Measurements from ENCODE around the gene DAP.
"Not testable (repeated sequence)": the region's sequence is repeated elsewhere in the genome, so short reads cannot be mapped to it uniquely, and the experiment has no call there.

The DAP gene

DNA sequence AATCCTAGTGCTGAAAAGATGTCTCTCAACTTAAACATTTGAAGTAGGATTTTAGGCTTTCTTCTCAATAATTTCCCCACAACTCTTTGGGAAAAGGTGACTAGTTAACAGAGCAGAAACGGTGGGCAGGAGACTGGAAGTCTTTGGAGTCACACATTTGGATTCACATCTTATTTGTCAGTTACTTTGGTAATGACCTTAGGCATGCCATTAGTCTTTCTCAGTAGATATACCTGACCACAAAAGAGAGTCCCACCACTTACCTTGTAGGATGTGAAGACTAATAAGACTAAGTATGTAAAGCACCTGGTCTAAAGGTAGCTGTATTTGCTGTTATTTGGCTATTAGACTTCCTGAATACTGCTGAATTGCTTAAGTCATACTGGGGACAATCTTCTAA is 35.4 kb downstream of the DAP start:
- Histone ChIP-seq H3K4me1 (ENCODE audit: control extremely low read depth in 1 of 4, control insufficient read depth in 4 of 4, insufficient read depth in 4 of 4, low read length in 3 of 4) (peaks cover 0 to 18% (median 10%) of the 10 kb centered on the region in 4 experiments), H3K9me3 (ENCODE audit: control extremely low read depth in 1 of 5, control insufficient read depth in 4 of 5, insufficient read depth in 2 of 5, low read depth in 1 of 5, low read length in 4 of 5) (no peaks in the 10 kb centered on the region), H3K4me3 (ENCODE audit: control insufficient read depth in 1 of 7, extremely low read depth in 1 of 7, insufficient read depth in 4 of 7, low read depth in 2 of 7, low read length in 6 of 7) (no peak overlapping the region), H3K36me3 (ENCODE audit: control insufficient read depth in 4 of 4, insufficient read depth in 4 of 4, low read length in 3 of 4) (peaks cover 3 to 50% (median 11%) of the 10 kb centered on the region in 4 experiments), H3K27ac (ENCODE audit: insufficient read depth in 1 of 2, low read depth in 1 of 2, low read length in 2 of 2, poor library complexity in 1 of 2, severe bottlenecking in 2 of 2) (no peak overlapping the region), H3K27me3 (replicated peaks in 2 of 5; ENCODE audit: control insufficient read depth in 4 of 5, insufficient read depth in 5 of 5, low read length in 4 of 5) (no peaks in the 10 kb centered on the region)
- WGBS (ENCODE audit: insufficient coverage) = no CpG with 5 or more reads among the region's 1 CpG
- ChIA-PET POLR2A (no interaction called here), CTCF (interaction anchor here (2.1 kb wide), 1 partner anchor 9 kb away, joined by 5 read pairs; no protein-coding TSS in a partner anchor)
- DNase-seq = no peak

DNA sequence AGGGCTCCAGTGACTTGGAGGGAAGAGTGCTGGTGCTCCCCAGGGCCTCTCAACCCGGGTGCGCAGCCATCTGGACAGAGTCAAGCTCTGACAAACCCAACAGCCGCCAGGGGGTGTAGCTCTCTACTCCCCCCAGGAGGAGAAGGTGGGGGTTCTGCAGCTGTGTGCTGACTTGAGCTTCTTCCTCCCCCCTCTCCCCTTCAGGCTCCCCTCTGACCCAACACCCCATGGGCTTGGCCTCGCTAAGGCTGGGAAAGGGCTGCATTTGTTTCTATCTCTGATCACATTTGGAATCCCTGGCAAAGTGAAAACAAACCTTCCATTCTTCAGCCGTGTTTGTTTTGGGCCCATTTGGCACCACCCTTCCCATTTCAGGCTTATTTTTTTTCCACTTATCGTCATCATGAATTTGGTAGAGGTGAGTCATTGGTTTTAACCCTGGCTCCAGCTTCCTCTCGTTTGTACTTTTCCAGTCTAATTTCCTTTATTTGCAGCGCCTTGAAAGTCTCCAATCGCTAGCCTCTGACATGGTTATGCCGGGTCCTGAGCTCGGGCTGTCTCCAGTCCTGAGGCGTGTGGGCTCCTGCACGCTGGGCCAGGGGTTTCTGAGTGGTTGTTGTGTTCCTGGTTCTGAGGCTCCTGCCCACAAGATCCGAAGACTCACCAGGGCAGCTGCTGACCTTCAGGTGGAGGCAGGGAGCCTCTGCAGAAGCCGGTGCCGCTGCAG is 36.1 kb downstream of the DAP start:
- CTCF ChIA-PET = interaction anchor here (1.1 to 2.1 kb wide), 3 partner anchors 9 to 263 kb away, joined by 3 to 6 read pairs (median 5); no protein-coding TSS in a partner anchor
- no peak for DNase-seq
- WGBS (ENCODE audit: insufficient coverage) = over 99% methylated on average over 13 of the region's 16 CpGs
- no peak overlapping the region for H3K4me3 ChIP-seq (ENCODE audit: control insufficient read depth in 1 of 7, extremely low read depth in 1 of 7, insufficient read depth in 4 of 7, low read depth in 2 of 7, low read length in 6 of 7)
- peaks cover 0 to 16% (median 8%) of the 10 kb centered on the region in 4 experiments for H3K4me1 ChIP-seq (ENCODE audit: control extremely low read depth in 1 of 4, control insufficient read depth in 4 of 4, insufficient read depth in 4 of 4, low read length in 3 of 4)
- POLR2A ChIA-PET = no interaction called here
- H3K9me3 ChIP-seq (ENCODE audit: control extremely low read depth in 1 of 5, control insufficient read depth in 4 of 5, insufficient read depth in 2 of 5, low read depth in 1 of 5, low read length in 4 of 5) = no peaks in the 10 kb centered on the region
- peak overlapping the region in 1 of 2 experiments; percentile 46 for H3K27ac ChIP-seq (ENCODE audit: insufficient read depth in 1 of 2, low read depth in 1 of 2, low read length in 2 of 2, poor library complexity in 1 of 2, severe bottlenecking in 2 of 2)
- no peaks in the 10 kb centered on the region for H3K27me3 ChIP-seq (replicated peaks in 2 of 5; ENCODE audit: control insufficient read depth in 4 of 5, insufficient read depth in 5 of 5, low read length in 4 of 5)
- peaks cover 5 to 54% (median 14%) of the 10 kb centered on the region in 4 experiments for H3K36me3 ChIP-seq (ENCODE audit: control insufficient read depth in 4 of 4, insufficient read depth in 4 of 4, low read length in 3 of 4)

DNA sequence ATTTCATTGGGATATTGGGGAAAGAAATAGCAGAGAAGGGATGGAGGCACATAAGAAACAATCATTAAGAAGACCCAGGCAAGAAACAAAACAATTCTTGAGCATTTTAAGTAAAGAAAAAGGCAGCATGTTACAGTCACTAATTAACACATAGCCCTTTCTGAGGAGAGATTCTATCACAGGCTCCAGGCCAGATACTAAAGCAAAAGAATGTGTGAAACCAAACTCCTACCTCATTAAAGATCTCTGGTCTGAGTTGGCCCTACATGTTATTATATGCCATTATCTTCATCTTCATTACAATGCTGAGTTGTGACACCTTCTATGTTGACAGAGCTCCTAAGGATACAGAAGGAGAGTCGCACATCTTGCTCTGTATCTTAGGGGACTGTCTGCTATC is 37.5 kb downstream of the DAP start:
- no peak for DNase-seq
- ChIA-PET CTCF (interaction anchor here (1.0 to 2.1 kb wide), 5 partner anchors 7 to 264 kb away, joined by 3 to 6 read pairs (median 3); no protein-coding TSS in a partner anchor), POLR2A (no interaction called here)
- Histone ChIP-seq H3K4me3 (ENCODE audit: control insufficient read depth in 1 of 7, extremely low read depth in 1 of 7, insufficient read depth in 4 of 7, low read depth in 2 of 7, low read length in 6 of 7) (no peak overlapping the region), H3K36me3 (ENCODE audit: control insufficient read depth in 4 of 4, insufficient read depth in 4 of 4, low read length in 3 of 4) (peaks cover 6 to 56% (median 17%) of the 10 kb centered on the region in 4 experiments), H3K27me3 (replicated peaks in 2 of 5; ENCODE audit: control insufficient read depth in 4 of 5, insufficient read depth in 5 of 5, low read length in 4 of 5) (no peaks in the 10 kb centered on the region), H3K4me1 (ENCODE audit: control extremely low read depth in 1 of 4, control insufficient read depth in 4 of 4, insufficient read depth in 4 of 4, low read length in 3 of 4) (peaks cover 0 to 6% (median 4%) of the 10 kb centered on the region in 4 experiments), H3K27ac (ENCODE audit: insufficient read depth in 1 of 2, low read depth in 1 of 2, low read length in 2 of 2, poor library complexity in 1 of 2, severe bottlenecking in 2 of 2) (no peak overlapping the region), H3K9me3 (ENCODE audit: control extremely low read depth in 1 of 5, control insufficient read depth in 4 of 5, insufficient read depth in 2 of 5, low read depth in 1 of 5, low read length in 4 of 5) (peaks cover 0 to under 1% (median 0%) of the 10 kb centered on the region in 5 experiments)
- 100% methylated on average over 1 of the region's 1 CpG for WGBS (ENCODE audit: insufficient coverage)

DNA sequence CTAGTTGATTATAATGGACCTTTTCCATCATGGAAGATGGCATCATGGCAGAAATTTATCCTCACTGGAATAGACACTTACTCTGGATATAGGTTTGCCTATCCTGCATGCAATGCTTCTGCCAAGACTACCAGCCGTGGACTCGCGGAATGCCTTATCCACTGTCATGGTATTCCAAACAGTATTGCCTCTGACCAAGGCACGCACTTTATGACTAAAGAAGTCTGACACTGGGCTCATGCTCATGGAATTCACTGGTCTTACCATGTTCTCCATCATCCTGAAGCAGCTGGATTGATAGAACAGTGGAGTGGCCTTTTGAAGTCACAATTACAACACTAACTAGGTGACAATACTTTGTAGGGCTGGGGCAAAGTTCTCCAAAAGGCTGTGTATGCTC is 40.3 kb downstream of the DAP start:
- 100% methylated on average over 4 of the region's 4 CpGs for WGBS (ENCODE audit: insufficient coverage)
- DNase-seq; H3K9me3 ChIP-seq (ENCODE audit: control extremely low read depth in 1 of 5, control insufficient read depth in 4 of 5, insufficient read depth in 2 of 5, low read depth in 1 of 5, low read length in 4 of 5); H3K27me3 ChIP-seq (replicated peaks in 2 of 5; ENCODE audit: control insufficient read depth in 4 of 5, insufficient read depth in 5 of 5, low read length in 4 of 5); H3K4me1 ChIP-seq (ENCODE audit: control extremely low read depth in 1 of 4, control insufficient read depth in 4 of 4, insufficient read depth in 4 of 4, low read length in 3 of 4); H3K27ac ChIP-seq (ENCODE audit: insufficient read depth in 1 of 2, low read depth in 1 of 2, low read length in 2 of 2, poor library complexity in 1 of 2, severe bottlenecking in 2 of 2); H3K4me3 ChIP-seq (ENCODE audit: control insufficient read depth in 1 of 7, extremely low read depth in 1 of 7, insufficient read depth in 4 of 7, low read depth in 2 of 7, low read length in 6 of 7); POLR2A ChIA-PET; CTCF ChIA-PET: not testable (repeated sequence)
- H3K36me3 ChIP-seq (ENCODE audit: control insufficient read depth in 4 of 4, insufficient read depth in 4 of 4, low read length in 3 of 4) = peaks cover 7 to 50% (median 26%) of the 10 kb centered on the region in 4 experiments

DNA sequence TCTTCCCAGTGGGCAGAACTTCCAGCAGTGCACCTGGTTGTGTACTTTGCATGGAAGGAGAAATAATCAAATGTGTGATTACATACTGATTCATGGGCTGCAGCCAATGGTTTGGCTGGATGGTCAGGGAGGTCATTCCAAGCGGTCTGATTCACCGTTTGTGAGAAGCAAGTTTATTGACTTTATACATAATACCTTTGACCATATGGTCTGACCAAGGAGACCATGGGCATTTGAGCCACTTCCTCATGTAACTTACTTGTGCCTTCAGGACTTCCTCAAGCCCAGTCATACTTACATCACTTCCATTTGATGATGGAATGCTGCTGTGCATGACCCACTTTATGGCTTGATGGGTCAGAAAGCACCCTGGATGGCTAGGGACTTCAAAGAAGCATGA is 41.1 kb downstream of the DAP start:
- H3K4me3 ChIP-seq (ENCODE audit: control insufficient read depth in 1 of 7, extremely low read depth in 1 of 7, insufficient read depth in 4 of 7, low read depth in 2 of 7, low read length in 6 of 7) = no peak overlapping the region
- WGBS (ENCODE audit: insufficient coverage) = no CpG with 5 or more reads among the region's 2 CpGs
- ChIA-PET POLR2A (no interaction called here), CTCF (no interaction called here)
- H3K27ac ChIP-seq (ENCODE audit: insufficient read depth in 1 of 2, low read depth in 1 of 2, low read length in 2 of 2, poor library complexity in 1 of 2, severe bottlenecking in 2 of 2) = no peak overlapping the region
- H3K27me3 ChIP-seq (replicated peaks in 2 of 5; ENCODE audit: control insufficient read depth in 4 of 5, insufficient read depth in 5 of 5, low read length in 4 of 5) = no peaks in the 10 kb centered on the region
- no peaks in the 10 kb centered on the region for H3K4me1 ChIP-seq (ENCODE audit: control extremely low read depth in 1 of 4, control insufficient read depth in 4 of 4, insufficient read depth in 4 of 4, low read length in 3 of 4)
- H3K36me3 ChIP-seq (ENCODE audit: control insufficient read depth in 4 of 4, insufficient read depth in 4 of 4, low read length in 3 of 4) = peaks cover 7 to 50% (median 29%) of the 10 kb centered on the region in 4 experiments
- no peak for DNase-seq
- H3K9me3 ChIP-seq (ENCODE audit: control extremely low read depth in 1 of 5, control insufficient read depth in 4 of 5, insufficient read depth in 2 of 5, low read depth in 1 of 5, low read length in 4 of 5) = peaks cover 0 to 7% (median 0%) of the 10 kb centered on the region in 5 experiments

DNA sequence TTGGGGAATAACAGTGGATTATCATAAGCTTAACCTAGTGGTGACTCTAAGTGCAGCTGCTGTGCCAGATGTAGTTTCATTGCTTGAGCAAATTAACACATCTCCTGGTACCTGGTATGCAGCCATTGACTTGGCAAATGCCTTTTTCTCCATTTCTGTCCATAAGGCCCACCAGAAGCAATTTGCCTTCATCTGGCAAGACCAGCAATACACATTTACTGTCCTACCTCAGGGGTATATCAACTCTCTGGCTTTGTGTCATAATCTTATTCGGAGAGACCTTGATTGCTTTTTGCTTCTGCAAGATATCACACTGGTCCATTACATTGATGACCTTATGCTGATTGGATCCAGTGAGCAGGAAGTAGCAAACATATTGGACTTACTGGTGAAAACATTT is 42.4 kb downstream of the DAP start:
- H3K9me3 ChIP-seq (ENCODE audit: control extremely low read depth in 1 of 5, control insufficient read depth in 4 of 5, insufficient read depth in 2 of 5, low read depth in 1 of 5, low read length in 4 of 5); CTCF ChIA-PET; H3K4me3 ChIP-seq (ENCODE audit: control insufficient read depth in 1 of 7, extremely low read depth in 1 of 7, insufficient read depth in 4 of 7, low read depth in 2 of 7, low read length in 6 of 7); DNase-seq; H3K27ac ChIP-seq (ENCODE audit: insufficient read depth in 1 of 2, low read depth in 1 of 2, low read length in 2 of 2, poor library complexity in 1 of 2, severe bottlenecking in 2 of 2); POLR2A ChIA-PET; H3K27me3 ChIP-seq (replicated peaks in 2 of 5; ENCODE audit: control insufficient read depth in 4 of 5, insufficient read depth in 5 of 5, low read length in 4 of 5); H3K4me1 ChIP-seq (ENCODE audit: control extremely low read depth in 1 of 4, control insufficient read depth in 4 of 4, insufficient read depth in 4 of 4, low read length in 3 of 4): not testable (repeated sequence)
- no CpG with 5 or more reads among the region's 1 CpG for WGBS (ENCODE audit: insufficient coverage)
- peaks cover 6 to 52% (median 28%) of the 10 kb centered on the region in 4 experiments for H3K36me3 ChIP-seq (ENCODE audit: control insufficient read depth in 4 of 4, insufficient read depth in 4 of 4, low read length in 3 of 4)

DNA sequence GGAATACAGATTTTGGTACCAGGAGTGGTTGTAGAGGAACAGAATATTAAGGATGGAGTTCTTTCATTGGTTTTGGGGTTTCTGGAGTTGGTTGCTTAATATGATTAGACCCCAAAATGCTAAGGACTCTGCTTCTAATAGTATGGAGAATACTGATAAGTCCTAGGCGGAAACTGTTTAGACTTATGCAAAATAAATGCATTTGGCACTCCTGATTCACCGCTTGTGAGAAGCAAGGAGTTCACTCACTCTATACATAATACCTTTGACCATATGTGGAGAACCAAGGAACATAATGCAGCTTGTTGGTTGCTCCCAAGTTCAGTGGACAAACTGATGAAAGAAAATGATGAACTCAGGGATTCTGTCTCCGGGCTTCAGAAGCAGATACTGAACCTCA is 44.2 kb downstream of the DAP start:
- DNase-seq; H3K4me1 ChIP-seq (ENCODE audit: control extremely low read depth in 1 of 4, control insufficient read depth in 4 of 4, insufficient read depth in 4 of 4, low read length in 3 of 4); H3K27ac ChIP-seq (ENCODE audit: insufficient read depth in 1 of 2, low read depth in 1 of 2, low read length in 2 of 2, poor library complexity in 1 of 2, severe bottlenecking in 2 of 2); POLR2A ChIA-PET; H3K27me3 ChIP-seq (replicated peaks in 2 of 5; ENCODE audit: control insufficient read depth in 4 of 5, insufficient read depth in 5 of 5, low read length in 4 of 5); H3K4me3 ChIP-seq (ENCODE audit: control insufficient read depth in 1 of 7, extremely low read depth in 1 of 7, insufficient read depth in 4 of 7, low read depth in 2 of 7, low read length in 6 of 7); H3K9me3 ChIP-seq (ENCODE audit: control extremely low read depth in 1 of 5, control insufficient read depth in 4 of 5, insufficient read depth in 2 of 5, low read depth in 1 of 5, low read length in 4 of 5): not testable (repeated sequence)
- H3K36me3 ChIP-seq (ENCODE audit: control insufficient read depth in 4 of 4, insufficient read depth in 4 of 4, low read length in 3 of 4) = peaks cover 6 to 63% (median 32%) of the 10 kb centered on the region in 4 experiments
- CTCF ChIA-PET = interaction anchor here (1.6 to 2.3 kb wide), 2 partner anchors 8 to 14 kb away, joined by 5 to 6 read pairs; no protein-coding TSS in a partner anchor
- WGBS (ENCODE audit: insufficient coverage) = 100% methylated on average over 2 of the region's 3 CpGs

Data from common myeloid progenitor, CD34-positive (primary cell).